ENCODE results near the gene GABRQ. TPM values are rescaled to one million over a fixed set of nuclear protein-coding genes. Genes with fewer than 3 reads are reported as not detected.
A peak's percentile ranks its signal among the peaks of the same experiment; 100 is the strongest.

GABRQ gene
- total RNA-seq, 1 donor from 2014 or later, result not detected

DNA sequence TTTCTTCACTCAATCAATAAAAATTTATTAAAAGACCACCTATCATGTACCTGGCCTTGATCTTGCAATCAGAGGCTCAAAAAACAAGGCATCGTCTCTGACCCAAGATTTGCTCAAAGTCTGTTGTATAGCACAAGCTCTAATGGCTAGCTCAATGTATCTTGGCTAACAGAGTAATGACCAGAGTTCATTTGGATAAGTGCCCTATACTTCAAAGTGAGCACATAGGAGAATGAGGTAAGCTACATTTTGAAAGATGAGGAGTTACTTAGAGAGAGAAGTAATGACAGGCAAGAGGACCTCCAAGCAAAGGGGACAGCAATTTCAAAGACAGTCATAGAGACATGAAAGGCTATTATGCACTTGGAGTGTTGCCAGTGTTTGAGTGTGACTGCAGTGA, 22.9 kb upstream of the GABRQ start:
- H3K9me3 Mint-ChIP-seq (ENCODE audit: unreplicated experiment), result peaks cover 36% of the 10 kb centered on the region
- no peaks in the 10 kb centered on the region for H3K4me1 Mint-ChIP-seq (ENCODE audit: unreplicated experiment)
- no peaks in the 10 kb centered on the region for H3K27me3 Mint-ChIP-seq (ENCODE audit: unreplicated experiment)
- H3K4me3 Mint-ChIP-seq (ENCODE audit: unreplicated experiment), result no peak overlapping the region
- TF ChIP-seq, protein P1, sequence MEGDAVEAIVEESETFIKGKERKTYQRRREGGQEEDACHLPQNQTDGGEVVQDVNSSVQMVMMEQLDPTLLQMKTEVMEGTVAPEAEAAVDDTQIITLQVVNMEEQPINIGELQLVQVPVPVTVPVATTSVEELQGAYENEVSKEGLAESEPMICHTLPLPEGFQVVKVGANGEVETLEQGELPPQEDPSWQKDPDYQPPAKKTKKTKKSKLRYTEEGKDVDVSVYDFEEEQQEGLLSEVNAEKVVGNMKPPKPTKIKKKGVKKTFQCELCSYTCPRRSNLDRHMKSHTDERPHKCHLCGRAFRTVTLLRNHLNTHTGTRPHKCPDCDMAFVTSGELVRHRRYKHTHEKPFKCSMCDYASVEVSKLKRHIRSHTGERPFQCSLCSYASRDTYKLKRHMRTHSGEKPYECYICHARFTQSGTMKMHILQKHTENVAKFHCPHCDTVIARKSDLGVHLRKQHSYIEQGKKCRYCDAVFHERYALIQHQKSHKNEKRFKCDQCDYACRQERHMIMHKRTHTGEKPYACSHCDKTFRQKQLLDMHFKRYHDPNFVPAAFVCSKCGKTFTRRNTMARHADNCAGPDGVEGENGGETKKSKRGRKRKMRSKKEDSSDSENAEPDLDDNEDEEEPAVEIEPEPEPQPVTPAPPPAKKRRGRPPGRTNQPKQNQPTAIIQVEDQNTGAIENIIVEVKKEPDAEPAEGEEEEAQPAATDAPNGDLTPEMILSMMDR (IDR thresholded peaks at IDR 0.05), result no peak
- no peak overlapping the region for H3K27ac Mint-ChIP-seq (ENCODE audit: unreplicated experiment)
- no peaks in the 10 kb centered on the region for H3K36me3 Mint-ChIP-seq (ENCODE audit: unreplicated experiment)
- no peak for DNase-seq (ENCODE audit: extremely low spot score, unreplicated experiment)

DNA sequence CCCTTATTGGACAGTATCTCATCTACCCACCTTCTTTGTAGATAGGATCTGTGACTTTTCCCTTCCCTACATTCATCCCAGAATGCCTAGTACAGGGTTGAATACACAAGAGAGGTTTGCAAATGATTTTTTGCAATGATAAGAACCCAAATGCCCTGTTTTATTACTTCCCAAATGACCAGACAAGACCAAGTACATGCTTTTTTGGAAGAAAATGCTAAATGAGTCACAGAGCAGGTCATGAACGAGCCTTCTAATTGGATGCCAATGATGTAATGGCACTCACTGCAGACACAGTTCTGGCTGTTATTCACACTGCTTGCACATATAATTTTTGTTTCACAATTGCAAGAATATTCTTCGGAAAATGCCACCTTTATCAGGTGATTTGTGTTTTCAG, 17.8 kb upstream of the GABRQ start:
- Mint-ChIP-seq H3K36me3 (ENCODE audit: unreplicated experiment) (no peaks in the 10 kb centered on the region), H3K4me1 (ENCODE audit: unreplicated experiment) (no peaks in the 10 kb centered on the region), H3K27ac (ENCODE audit: unreplicated experiment) (no peak overlapping the region), H3K4me3 (ENCODE audit: unreplicated experiment) (no peak overlapping the region), H3K27me3 (ENCODE audit: unreplicated experiment) (no peaks in the 10 kb centered on the region), H3K9me3 (ENCODE audit: unreplicated experiment) (peaks cover 16% of the 10 kb centered on the region)
- TF ChIP-seq, protein P1 (IDR thresholded peaks at IDR 0.05), result no peak
- DNase-seq (ENCODE audit: extremely low spot score, unreplicated experiment), result no peak

DNA sequence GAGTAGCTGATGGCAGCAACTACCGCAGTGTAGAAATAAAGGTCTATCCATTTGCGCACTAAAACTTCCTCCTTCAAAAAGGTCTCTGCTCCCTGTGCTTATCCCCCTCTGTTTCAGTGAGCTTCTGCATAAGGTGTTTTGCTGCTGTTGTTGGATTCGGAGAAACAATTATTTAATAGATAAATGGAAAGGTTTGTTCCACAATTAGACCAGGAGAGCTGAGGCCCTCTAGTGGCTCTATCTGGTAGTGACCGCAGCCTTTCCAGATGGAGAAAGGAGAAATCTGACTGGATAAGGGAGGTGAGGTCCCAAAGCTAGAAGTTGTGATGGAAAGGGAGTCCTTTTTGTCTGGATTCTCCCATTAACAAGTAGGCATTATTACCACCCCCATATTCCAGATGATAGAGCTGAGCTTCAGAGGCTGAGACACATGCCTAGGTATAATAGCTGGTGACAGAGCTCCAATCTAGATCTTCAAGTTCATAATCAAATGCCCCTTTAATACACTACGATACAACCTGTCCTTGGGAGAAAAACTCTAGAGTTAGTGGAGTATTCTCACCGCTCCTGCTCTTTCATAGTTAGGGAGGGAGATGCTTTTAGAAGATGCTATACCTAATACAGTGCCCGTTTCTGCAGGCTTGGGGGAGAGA, 5.1 kb upstream of the GABRQ start:
- no peak for DNase-seq (ENCODE audit: extremely low spot score, unreplicated experiment)
- Mint-ChIP-seq H3K9me3 (ENCODE audit: unreplicated experiment) (peaks cover 5% of the 10 kb centered on the region), H3K36me3 (ENCODE audit: unreplicated experiment) (no peaks in the 10 kb centered on the region), H3K27me3 (ENCODE audit: unreplicated experiment) (peaks cover 5% of the 10 kb centered on the region), H3K4me1 (ENCODE audit: unreplicated experiment) (no peaks in the 10 kb centered on the region), H3K4me3 (ENCODE audit: unreplicated experiment) (no peak overlapping the region), H3K27ac (ENCODE audit: unreplicated experiment) (no peak overlapping the region)
- TF ChIP-seq, protein P1 (IDR thresholded peaks at IDR 0.05), result peak; percentile 67

DNA sequence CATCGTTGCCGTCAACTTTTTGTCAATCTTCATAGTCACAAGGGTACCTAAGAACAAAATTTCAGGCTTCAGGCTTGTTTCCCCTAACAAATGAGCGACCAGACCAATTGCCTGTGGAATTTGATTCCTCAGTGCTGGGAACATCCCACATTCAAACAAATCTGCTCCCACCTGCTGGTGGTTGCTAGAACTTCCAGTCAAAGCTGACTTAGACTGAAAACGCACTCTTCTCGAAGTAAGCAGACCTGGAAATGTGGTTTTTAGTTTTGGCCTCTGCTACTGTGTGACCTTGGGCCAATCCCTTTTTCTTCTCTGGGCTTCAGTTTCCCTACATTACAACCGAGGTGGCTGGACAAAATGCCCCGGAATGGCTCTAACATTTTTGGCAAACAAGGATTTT, 1.8 kb upstream of the GABRQ start:
- Mint-ChIP-seq H3K27ac (ENCODE audit: unreplicated experiment) (no peak overlapping the region), H3K36me3 (ENCODE audit: unreplicated experiment) (no peaks in the 10 kb centered on the region), H3K27me3 (ENCODE audit: unreplicated experiment) (peaks cover 17% of the 10 kb centered on the region), H3K9me3 (ENCODE audit: unreplicated experiment) (peaks cover 5% of the 10 kb centered on the region), H3K4me3 (ENCODE audit: unreplicated experiment) (no peak overlapping the region), H3K4me1 (ENCODE audit: unreplicated experiment) (no peaks in the 10 kb centered on the region)
- TF ChIP-seq, protein P1 (IDR thresholded peaks at IDR 0.05), result peak; percentile 49
- DNase-seq (ENCODE audit: extremely low spot score, unreplicated experiment), result no peak

DNA sequence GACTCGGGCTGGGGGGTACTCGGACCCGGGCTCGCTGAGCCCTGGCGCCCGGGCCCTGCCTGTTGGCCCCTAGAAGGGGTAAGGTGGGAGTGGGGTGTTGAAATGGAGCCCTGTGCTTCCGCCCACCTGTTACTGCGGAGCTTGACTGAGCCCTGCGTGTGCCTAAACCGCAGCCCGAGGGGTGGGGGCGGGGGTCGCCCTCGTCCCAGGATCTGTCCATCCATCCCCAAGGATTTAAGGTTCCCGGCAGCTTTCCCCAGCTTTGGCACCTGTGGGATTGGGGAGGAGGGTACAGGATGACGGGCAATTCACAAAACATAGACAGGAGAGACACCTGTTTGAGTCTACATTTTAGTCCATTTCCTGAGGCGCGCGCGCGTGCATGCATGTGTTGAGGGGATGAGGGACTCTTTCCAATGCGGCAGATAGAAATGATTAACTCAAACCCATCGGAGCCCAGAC, 779 bp downstream of the GABRQ start:
- Mint-ChIP-seq H3K4me3 (ENCODE audit: unreplicated experiment) (no peak overlapping the region), H3K27ac (ENCODE audit: unreplicated experiment) (no peak overlapping the region), H3K9me3 (ENCODE audit: unreplicated experiment) (peaks cover 5% of the 10 kb centered on the region), H3K27me3 (ENCODE audit: unreplicated experiment) (peaks cover 17% of the 10 kb centered on the region), H3K36me3 (ENCODE audit: unreplicated experiment) (no peaks in the 10 kb centered on the region), H3K4me1 (ENCODE audit: unreplicated experiment) (no peaks in the 10 kb centered on the region)
- TF ChIP-seq, protein P1 (IDR thresholded peaks at IDR 0.05), result no peak
- DNase-seq (ENCODE audit: extremely low spot score, unreplicated experiment), result peak; percentile 81
